HG02798 (cell line): ENCODE results near the gene ABHD3.
"Not testable (repeated sequence)": the region's sequence is repeated elsewhere in the genome, so short reads cannot be mapped to it uniquely, and the experiment has no call there.

Experiments used
- ATAC-seq: cut with Tn5 transposase; IDR thresholded peaks from one replicate; pipeline ENCODE4 v1.9.1; 2021; ENCODE audit warnings: mild to moderate bottlenecking; ENCODE audit not compliant: unreplicated experiment, poor library complexity

The ABHD3 gene

DNA sequence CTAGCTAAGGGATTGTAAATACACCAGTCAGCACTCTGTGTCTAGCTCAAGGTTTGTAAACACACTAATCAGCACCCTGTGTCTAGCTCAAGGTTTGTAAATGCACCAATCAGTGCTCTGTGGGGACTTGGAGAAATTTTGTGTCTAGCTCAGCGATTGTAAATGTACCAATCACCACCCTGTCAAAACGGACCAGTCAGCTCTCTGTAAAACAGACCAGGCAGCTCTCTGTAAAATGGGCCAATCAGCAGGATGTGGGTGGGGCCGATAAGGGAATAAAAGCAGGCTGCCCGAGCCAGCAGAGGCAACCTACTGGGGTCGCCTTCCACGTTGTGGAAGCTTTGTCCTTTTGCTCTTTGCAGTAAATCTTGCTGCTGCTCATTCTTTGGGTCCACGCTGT, 2.6 kb upstream of the ABHD3 start:
- not testable (repeated sequence) for ATAC-seq

DNA sequence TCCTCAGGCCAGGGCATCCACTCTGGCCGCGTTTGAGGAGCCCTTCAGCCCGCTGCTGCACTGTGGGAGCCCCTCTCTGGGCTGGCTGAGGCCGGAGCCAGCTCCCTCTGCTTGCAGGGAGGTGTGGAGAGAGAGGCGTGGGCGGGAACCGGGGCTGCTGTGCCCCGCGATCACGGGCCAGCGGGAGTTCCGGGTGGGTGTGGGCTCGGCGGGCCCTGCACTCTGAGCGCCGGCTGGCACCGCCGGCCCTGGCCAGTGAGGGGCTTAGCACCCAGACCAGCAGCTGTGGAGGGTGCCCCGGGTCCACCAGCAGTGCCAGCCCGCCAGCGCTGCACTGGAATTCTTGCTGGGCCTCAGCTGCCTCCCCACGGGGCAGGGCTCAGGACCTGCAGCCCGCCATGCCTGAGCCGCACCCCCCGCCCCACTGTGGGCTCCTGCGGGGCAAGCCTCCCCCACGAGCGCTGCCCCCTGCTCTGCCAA, 1.9 kb upstream of the ABHD3 start:
- ATAC-seq, result no peak

DNA sequence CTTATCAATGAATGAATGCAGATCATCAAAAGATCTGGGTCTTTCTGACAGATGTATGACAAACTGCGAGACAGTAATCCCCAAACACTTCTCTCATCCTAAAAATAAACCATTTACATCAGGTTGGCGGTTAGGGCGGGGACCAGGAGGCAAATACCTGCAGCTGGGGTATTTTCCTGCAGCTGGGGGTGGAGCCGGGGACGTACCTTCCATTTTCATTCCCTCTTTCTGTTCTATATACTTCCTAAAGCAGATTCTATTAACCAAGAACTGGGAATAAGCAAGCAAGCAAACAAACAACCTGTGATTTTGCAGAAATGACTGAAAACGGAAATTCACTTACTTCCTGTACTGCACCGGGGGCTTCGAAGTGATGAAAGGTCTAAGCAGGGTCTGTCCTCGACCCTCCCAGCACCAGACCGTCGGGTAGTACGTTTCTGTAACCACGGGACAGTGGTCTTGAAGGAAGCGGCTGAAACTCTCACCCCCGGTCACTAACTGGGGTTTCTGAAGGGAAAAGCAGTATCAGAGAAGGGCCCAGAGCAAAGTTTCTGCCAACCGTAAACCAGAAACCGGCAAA, 1.2 kb downstream of the ABHD3 start:
- ATAC-seq, result no peak

DNA sequence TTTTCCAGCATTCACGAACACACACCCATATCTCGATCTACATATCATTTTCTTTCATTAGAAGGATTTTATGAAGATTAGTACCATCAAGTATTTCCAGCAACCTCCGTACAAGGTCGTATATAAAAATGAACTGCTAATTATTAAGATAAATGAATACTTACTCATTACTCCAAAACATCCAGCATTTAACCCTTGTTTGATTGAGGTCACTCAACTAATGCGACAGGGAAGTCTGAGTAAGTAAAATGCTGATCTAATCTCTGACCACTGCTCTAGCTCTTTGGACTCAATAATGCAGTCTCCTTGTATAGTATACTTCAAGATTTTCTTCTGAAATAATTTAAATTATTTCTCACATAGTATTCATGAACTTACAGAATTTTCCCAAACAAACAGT, 2.0 kb downstream of the ABHD3 start:
- no peak for ATAC-seq

DNA sequence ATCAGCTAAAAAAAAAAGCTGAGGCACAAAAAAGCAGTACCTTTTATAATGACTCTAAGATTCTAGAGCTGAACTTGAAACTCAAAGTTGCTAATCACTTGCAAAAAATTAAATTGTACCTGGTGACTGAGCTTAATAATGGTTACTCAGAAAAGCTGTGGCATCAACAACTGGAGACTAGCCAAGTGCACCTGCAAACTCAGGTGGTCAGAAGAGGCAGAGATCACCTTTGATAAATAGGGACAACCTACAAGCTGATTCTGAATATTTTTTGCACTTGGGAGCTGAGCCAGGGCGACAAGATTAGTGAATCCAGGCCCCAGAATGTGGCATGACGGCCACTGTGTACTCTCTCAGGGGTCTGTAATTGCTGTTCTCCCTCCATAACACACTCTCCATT, 3.0 kb downstream of the ABHD3 start:
- ATAC-seq, result no peak

DNA sequence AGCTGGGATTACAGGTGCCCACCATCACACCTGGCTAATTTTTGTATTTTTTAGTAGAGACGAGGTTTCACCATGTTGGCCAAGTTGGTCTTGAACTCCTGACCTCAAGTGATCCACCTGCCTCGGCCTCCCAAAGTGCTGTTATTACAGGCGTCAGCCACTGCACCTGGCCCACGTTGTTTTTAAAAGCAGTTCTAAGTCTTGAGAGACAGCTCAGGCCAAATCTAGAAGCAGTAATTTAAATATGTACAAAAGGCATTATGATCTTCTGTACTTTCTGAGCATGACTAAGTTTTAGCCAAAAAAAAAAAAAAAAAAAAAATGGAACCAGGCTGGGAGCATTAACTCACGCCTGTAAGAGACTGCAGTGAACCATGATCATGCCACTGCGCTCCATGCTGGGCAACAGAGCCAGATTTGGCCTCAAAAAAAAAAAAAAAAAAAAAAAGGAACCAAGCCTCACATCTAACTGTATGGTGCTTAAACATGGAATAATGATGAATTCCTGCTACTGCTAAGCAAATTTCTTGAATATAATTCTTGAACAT, 4.0 kb downstream of the ABHD3 start:
- ATAC-seq, result no peak

DNA sequence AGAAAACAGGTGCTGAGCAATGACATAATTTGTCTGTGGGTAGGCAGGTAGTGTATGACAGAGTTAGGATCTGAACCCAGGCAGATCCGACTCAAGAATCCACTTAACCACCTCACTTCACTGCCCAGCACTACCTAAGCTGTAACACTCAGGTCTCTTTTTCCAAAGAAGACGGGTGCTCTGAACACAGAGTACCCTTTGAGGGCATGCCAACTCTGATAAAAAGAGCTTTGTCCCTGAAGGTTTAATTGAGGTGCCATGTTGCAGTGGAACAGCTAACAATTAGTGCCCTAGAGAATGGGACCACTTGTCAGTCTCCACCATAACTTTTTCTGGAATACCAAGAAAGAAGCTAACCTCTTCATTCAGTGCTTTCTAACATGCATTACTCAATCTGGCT, 11.3 kb downstream of the ABHD3 start:
- no peak for ATAC-seq

DNA sequence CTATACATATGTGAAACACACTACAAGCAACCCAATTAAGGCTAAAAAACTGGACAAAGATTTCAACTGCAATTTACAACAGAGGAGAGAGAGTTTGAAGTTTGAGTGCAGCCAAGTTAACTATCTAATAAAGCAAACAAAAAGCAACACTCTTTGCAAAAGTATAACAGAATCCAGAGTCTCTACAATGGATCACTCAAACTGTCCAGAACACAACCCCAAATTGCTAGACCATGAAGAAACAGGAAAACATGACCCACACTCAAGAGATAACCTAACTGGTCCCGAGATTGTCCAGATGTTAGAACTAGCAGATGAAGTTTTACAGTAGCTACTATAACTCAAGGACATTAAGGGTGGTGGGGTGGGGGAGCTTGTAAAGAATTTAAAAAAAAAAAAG, 14.8 kb downstream of the ABHD3 start:
- no peak for ATAC-seq

DNA sequence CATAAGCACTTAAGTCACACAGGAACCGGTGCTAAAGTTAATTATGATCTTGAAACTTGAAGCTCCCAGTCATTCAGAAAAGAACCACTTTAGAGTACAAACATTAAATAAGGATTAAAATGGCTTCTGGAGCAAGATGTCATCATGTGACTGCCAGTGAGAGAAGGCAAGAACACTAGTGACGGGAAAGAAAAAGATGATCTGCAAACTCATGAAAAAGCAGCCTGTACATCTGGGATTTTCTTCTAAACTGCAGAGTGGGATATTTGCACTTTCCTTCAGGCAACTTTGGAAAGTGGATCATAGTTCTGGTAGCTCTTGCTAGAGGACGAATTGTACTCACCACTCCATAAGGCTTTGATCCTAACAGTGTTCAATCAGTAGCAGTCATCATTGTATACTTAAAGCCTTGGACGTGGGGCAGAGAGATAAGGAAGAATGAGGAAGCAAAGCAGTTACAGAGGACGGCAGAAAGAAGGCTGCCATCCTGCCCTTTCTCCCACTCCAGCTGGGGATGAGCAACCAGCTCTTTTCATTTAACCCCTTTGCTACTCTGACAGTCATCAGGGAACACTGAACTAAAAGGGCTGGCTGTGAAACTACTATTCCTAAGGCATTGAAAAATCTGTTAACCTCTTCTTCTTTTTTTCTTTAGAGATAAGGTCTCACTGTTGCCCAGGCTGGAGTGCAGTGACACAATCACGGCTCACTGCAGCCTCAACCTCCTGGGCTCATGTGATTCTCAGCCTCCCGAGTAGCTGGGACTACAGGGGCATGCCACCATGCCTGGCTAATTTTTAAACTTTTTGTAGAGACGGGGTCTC, 18.1 kb downstream of the ABHD3 start:
- no peak for ATAC-seq

DNA sequence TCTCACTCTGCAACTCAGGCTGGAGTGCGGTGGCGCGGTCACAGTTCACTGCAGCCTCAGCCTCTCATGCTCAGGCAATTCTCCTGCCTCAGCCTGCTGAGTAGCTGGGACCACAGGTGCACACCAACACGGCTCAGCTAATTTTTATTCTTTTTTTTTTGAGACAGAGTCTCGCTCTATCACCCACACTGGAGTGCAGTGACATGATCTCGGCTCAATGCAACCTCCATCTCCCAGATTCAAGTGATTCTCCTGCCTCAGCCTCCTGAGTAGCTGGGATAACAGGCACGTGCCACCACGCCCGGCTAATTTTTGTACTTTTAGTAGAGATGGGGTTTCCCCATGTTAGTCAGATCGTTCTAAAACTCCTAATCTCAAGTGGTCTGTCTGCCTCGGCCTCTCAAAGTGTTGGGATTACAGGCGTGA, 19.0 kb downstream of the ABHD3 start:
- ATAC-seq, result peak; percentile 81

DNA sequence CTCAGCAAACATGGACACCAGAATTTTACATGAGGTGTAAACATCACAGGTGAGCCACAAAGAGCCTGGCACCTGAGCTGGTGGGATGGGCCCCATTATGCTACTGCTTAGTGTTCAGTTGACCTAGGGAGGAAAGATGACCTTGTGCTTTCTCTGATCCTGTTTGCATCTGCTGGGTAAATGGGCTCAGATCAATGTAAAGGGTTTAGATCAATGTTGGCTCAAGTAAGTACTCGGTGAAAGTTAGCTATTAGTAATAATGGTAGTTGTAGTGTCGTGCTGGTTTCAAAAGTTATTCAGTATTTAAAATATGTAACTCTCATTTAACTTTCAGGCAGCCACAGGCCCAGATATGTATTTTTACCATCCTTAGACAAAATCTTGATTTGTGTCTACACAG, 19.8 kb downstream of the ABHD3 start:
- ATAC-seq, result peak; percentile 49

DNA sequence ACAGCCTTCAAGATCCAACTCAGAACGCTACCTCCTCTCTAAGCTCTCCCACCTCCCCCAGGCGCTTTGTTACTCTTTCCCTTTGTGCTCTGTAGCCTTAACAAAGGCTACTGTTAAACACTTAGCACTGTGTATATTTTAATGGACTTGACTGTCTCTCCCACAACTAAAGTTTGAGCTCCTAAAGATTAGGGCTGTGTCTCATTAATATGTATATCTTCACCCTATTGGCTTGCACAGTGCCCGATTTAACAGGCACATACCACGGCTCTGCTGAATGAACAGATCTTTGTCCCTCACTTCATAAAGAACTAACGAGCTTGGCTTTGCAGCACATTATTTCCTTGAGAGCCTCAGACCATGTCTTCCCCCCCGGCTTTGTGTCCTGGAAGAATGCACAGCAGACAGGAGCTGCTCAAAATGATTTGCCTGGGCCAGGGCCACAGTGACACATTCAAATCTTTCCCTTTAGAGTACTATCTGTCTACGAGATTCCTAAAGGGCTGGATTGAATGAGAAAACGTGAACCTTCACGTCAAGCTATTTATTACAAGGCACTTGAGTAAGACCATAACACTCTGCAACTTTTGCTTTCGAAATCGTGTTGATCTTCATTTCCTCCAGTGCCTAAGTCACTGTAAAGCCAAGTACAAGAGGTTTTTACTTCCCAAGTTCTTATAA, 22.1 kb downstream of the ABHD3 start:
- ATAC-seq, result no peak

DNA sequence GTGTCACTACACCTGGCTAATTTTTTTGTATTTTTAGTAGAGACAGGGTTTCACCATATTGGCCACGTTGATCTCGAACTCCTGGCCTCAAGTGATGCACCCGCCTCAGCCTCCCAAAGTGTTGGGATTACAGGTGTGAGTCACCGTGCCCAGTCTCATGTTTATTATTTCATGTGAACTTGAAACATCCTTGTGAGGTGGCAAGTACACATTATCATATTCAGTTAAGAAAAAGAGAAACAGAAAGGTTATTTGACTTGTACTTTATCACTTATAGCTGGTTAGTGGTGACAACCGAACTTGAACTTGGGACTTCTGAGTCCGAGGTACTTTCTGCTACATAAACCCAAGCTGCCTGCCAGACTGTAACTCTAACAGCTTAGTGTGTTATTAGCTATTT, 24.4 kb downstream of the ABHD3 start:
- ATAC-seq, result no peak

DNA sequence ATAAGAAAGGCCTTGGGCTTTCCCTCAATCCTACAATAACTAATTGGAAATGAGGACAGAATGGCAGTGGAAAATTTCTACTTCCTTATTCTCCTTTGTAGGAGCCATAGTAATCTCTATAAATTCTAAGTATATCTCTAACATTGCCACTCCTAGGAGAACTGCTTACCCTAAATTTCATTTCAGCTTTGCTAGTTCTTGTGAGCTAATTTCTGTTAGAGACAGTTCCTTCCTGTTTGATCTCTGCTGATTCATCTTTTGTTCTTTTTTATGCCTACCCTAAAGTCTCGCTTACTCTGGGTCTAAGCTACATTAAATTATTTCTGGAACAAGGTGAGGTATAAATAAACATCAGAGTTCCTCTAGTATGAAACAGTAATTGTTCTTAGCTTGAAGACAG, 25.7 kb downstream of the ABHD3 start:
- no peak for ATAC-seq

DNA sequence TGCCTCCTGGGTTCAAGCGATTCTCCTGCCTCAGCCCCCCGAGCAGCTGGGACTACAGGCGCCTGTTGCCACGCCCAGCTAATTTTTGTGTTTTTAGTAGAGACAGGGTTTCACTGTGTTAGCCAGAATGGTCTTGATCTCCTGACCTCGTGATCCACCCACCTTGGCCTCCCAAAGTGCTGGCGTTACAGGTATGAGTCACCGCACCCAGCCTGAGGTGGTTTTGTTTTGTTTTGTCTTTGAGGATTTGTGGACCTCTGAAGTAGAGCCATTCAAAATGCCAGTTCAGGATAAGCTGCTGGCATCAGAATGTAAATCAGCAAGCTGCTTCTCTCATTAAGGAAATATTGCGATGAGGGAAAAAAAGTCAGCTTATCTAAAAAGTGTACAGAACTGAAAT, 29.2 kb downstream of the ABHD3 start:
- not testable (repeated sequence) for ATAC-seq

DNA sequence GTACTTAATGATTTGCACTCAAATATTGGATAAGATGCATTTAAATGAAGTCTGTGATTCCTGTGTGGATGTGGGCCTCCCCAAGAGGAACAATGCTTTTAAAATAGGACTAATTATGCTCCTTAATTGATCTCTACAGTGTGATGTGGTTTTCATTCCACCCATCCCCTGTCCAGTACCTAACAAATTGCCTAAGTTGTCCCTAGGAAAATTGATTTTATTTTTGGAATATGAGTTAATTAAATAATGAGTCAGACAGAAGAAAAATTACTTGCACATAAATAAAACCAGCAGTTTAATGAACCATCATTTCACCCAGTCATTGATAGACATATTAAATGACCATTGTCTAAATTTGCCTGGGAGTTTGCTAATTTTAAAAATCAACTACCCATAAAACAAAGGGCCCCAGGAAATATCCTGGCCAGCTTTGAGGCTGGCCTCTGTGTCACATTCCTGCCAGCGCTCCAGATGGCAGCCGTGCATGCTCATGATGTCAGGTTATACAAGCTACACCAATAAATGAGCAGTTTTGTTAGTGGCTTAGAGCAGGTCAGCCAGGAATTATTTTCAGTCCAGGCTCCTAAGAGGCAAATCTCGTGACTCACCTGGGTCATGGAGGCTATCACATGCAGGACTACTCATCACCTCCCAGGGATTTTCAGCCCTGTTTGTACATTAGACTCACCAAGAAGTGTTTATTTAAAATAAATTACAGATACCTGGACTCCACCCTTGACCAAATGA, 31.9 kb downstream of the ABHD3 start:
- no peak for ATAC-seq

DNA sequence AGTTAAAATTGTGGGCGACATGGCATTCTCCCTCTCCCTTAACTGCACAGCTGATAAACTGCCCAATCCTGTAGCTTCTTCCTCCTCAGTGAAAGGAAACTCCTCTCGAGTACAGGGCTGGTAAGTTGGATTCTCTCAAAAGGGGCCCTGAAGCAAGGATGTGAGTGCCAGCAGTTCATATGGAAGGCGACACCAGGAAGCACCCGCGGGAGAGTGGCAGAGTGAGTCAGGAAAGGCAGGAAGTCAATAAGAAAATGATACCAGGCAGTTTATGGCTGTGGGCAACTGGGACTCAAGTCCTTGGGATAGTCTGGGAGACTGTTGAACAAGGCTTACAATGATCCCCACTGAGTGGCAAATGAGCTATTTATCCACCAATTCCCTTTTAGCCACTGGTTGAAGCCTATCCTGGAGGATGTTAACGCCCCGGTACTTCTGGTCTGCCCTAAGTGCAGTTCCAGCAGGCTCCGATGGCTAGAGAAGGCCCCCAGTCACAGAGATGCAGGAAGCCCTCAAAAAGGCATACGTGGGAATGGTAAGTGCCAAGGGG, 34.8 kb downstream of the ABHD3 start:
- no peak for ATAC-seq

DNA sequence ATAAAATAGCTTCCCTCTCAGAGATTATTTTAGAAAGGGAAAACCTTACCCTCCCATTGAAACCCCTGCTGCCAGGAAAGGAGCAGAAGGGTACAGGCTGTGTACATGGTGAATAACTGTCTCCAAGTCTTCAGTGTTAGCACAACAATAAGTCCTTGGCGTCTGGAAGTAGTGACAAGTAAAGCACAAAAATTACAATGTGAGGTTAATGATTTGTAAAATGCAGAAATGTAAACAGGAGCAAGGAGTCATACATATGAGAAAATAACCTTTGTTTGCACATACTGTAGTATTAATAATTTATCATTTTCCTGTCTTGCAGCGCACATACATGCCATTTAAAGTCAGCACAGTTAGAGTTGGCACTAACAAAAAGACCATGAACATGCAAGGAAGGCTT, 40.5 kb downstream of the ABHD3 start:
- ATAC-seq, result no peak

DNA sequence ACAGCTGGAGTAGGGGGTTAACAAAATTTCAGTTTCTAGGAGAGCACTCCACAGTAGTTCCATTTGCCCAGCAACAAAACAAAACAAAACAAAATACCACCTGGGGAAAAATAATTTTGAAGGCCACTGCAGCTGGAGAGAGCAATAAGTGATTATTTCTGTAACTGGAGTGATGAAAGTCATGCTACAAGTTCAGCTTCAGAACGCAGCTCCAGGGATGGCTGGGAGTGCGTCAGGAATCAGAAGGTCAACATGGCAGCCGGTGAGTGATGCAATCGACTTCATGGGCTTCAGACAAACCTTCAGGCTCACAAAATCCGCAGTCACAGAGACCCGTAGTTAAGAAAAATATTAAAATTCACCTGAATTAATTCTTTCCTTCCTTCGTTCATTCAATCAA, 41.0 kb downstream of the ABHD3 start:
- ATAC-seq, result no peak

DNA sequence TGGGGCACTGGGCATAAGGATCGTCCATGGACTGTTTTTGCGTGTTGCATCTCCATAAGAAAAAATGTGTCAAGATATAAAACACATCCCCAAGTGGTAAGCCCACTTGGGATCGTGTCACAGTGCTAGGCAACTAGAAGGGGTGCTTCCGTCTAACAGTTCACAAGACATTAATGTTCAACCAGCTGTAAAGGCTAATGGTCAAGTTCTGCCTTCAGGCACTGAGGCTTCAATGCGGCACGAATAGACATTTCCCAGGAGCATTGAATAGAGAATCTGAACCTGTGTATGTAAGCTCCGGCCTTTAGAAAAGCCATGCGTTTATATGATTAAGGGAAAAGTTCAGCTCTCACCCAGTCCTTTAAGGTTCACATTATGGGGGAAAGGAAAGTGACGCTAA, 42.0 kb downstream of the ABHD3 start:
- no peak for ATAC-seq
